HG03575 (cell line): ENCODE data around the gene PRSS48.
"Not testable (repeated sequence)": the region's sequence is repeated elsewhere in the genome, so short reads cannot be mapped to it uniquely, and the experiment has no call there.

ENCODE experiments used
- ATAC-seq: cut with Tn5 transposase; IDR thresholded peaks from one replicate; pipeline ENCODE4 v1.9.1; 2021; ENCODE audit not compliant: unreplicated experiment, insufficient number of reproducible peaks, low FRiP score; ENCODE audit errors: extremely low read depth

Gene PRSS48

DNA sequence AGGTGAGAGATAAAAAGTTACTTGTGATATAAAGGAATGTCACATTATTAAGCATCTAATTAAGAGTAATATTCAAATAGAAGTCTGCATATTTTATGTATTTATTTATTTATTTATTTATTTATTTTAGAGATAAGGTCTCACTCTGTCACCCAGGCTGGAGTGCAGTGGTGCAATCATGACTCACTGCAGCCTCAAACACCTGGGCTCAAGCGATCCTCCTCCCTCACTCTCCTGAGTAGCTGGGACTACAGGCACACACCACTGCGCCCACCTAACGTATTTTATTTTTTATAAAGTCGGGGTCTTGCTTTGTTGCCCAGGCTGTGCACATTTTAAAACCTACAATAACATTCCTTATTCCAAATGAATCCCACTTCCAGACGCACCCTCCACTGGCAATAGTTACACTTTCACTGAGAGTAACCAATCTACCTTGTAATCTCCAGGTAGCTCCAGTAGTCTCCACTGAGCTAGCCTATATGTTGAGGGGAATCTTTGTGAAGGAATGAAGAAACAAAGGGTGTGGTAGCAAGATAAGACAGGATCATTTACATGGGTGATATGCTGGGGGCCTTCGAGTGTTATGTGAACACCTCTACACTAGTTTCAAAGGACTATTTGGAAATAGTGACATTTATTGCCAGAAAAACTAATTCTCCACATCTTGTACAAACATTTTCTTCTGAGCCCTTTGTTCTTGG is 36.5 kb downstream of the PRSS48 start:
- no peak for ATAC-seq

DNA sequence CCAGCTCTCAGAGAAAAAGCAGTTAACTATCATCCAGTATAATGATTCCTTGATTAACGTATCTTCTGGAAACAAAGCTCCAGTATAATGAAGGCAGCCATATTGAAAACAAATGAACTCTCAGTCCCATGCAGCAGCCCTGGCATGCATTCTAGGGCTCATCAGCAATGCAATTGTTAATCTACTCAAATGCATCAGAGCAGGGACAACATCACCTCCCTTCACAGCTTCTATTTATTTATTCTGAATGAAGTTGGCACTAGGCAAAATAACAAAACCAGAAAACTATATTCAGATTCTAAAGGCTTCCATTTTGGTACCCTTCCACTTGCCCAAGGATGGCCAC is 37.0 kb downstream of the PRSS48 start:
- no peak for ATAC-seq

DNA sequence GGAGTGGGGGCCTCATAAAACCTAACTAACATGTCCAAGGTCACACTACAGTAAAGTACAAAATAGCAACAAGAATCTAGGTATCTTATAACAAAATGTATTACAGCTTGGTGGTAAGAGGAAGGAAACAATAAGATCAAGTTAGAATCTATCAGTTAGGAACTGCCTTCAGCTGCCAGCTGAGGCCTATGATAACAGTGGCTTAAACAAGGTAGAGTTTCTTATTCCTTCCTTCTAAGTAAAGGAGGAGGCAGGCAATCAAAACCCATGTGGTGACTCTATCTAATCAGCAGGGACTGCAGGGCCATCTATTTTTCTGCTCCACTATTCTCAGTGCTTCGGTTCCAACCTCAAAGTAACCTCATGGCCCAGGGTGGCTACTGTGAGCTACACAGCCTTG is 37.5 kb downstream of the PRSS48 start:
- no peak for ATAC-seq

DNA sequence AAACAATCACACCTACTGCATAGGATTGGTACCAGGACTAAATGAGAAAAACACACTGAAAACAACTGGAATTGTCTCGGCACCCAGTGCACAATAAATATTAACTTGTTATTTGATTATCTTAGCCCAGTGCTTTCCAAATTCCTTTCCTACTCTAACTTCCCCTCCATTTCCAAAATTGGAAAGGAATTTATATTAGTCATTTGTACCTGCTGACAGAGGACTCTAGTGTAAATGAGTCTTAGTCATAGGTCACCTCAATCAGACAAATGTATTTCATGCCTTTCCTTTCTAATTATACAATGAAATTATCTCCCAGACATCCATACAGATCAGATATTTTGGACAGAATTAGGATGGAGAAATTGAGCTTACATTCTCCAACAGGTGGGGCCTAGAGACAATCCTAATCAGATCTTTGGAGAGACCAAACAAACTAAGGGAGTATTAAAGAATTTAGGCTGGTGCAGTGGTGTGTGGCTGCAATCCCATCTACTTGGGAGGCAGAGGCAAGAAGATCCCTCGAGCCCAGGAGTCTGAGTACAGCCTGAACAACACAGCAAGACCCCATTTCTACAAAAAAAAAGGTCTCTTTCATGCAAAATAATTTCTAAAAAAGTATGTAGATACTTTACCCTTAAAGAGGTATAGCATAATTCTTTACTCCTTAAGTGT is 38.4 kb downstream of the PRSS48 start:
- ATAC-seq, result no peak

DNA sequence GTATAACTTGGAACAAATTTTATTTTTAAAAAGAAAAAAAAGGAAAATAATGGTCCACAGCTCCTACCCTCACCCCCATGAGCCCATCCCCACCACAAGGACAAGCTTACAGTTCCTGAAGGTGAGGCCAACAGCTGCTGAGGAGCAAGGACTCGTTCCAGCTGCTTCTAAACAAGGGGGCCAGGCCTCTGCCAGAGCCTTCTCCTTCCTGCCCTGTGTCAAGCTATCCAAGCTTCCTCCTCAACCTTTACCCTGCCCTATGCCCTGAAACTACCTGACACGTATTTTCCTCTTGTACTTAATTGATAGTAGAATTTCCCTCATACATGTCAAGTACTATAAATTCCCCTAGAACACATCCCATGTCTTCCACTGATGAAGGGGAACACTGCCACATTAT is 39.7 kb downstream of the PRSS48 start:
- no peak for ATAC-seq

DNA sequence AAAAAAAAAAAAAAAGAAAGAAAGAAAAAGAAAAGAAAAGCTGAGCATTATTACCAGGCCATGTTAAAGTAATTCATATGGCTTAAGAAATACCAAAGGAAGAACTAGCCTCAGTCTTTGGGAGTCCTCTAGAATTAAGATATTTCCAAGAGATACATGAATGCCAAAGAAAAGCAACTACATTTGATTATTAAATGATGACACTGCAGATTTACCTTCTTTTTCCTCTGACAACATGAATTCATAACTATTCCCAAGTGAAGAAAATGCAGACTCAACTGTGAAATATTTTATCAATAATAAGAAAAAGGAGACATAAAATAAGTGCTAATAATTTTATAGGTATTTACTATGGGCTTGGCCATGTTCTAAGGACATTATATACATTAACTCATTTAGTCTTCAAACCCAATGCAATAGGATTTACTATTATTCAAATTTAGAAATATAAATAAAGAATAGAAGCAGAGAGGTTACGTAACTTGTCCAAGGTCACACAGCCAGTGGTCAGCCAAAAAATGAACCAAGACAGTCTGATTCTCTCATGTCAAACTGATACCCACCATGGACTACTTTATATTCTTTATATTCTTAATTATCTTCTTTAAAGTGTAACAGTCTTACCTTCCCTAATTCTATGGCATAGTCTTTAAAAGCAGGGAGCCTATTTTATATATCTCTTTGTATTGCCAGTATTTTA is 41.5 kb downstream of the PRSS48 start:
- ATAC-seq, result no peak

DNA sequence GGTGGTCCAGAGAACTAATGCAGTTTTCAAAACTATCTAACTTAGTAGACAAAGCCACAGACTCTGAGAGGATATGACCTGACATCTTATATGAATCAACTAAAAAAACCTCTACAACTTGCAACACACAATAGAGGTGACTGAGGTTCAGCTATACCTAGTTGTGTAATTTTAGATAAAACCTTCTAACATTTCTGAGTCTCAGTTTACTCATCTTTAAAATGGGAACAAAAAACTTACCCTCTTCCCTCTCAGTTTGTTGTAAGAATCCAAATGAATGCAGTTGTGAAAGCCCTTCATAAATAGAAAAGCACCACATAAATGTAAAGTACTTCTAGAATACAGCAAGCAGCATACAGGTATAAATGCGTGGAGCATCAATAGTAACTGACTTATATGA is 42.5 kb downstream of the PRSS48 start:
- ATAC-seq, result no peak

DNA sequence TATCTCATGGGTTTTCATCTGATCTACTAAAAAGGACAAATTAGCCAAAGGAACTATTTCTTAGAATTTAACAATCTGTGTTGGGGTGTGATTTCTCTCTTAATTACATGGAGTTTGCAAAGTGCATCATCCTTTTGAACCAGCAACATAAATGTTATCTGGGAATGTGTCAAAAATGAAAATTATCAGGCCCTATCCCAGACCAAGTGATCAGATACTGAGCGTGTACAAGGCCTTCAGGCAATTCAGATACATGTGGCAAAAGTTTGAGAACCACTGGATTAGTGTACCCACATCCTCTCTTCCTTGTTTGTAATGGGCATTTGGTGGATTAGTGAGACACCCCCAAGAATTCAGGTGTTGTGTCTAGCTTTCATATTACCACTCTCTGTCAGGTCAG is 44.6 kb downstream of the PRSS48 start:
- ATAC-seq, result no peak

DNA sequence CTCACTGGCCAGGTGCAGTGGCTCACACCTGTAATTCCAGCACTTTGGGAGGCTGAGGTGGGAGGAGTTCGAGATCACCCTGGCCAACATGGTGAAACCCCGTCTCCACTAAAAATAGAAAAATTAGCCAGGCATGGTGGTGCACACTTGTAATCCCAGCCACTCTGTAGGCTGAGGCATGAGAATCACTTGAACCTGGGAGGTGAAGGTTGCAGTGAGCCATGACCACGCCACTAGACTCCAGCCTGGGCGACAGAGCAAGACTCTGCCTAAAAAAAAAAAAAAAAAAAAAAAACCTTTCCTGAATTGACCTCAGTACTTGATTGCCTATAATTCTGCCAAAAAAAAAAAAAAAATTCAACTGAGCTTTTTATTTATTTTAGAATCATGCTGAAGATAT is 45.2 kb downstream of the PRSS48 start:
- ATAC-seq, result not testable (repeated sequence)

DNA sequence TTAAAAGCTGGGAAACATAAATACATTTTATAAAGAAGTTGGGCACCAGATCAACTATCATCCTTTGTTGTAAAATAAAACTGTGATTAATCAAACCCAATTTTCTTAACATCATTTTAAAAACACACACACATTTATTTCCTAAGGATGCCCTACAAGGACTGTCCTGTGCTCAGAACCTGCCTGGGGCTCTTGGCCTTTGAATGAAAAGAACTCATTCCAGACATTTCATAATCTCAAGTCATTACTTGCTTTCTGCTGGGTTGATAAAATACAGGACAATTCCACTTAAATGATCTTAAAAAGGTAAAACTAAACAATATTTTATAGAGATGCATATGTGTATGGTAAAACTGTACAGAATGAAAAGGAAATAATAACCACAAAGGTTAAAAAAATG is 45.6 kb downstream of the PRSS48 start:
- no peak for ATAC-seq

DNA sequence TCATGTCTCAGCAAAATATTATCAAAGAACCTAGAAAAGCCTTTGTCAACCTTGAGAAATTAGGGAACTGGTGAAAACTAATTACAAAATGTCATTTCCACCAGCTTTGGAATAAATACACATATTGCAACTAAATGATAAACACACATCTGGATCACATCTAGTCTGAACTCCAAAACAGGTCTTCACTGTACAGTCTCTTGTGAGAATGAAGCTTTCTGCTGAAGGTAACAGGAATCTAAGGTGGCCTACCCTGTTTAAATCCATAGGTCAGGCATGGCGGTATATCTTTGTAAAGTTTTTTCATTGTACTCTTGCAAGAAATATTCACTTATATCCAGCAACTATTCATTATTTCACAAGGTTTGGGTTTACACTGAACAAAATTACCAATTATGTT is 46.7 kb downstream of the PRSS48 start:
- ATAC-seq, result no peak

DNA sequence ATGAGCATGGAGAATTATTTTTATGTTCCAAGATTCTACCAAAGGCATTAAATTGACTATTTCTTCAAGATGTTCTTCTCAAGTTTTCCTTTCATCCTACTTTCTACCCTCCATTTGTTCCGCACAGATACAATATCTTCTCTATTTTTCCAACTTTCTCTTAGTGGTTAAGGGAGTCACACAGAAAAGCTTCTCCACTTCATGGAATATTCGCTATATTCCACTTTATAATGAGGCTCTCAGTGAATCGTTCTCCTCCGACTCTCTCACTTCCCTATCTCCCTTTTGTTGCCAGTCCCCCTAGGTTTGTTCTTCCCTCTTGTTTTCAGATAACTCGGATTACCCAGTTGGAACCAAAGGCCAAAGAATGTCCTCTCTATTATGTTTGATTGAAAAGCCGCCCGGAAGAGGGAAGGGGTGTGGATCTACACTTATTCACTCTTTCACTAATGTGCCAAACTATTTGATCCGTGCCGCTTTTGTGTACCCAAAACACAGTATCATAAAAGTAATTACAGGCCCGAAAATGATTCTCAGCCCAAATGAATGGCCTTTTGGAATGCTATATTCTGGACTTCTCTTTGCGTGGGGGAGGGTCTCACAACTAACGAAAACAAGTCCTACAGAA is 47.3 kb downstream of the PRSS48 start:
- no peak for ATAC-seq

DNA sequence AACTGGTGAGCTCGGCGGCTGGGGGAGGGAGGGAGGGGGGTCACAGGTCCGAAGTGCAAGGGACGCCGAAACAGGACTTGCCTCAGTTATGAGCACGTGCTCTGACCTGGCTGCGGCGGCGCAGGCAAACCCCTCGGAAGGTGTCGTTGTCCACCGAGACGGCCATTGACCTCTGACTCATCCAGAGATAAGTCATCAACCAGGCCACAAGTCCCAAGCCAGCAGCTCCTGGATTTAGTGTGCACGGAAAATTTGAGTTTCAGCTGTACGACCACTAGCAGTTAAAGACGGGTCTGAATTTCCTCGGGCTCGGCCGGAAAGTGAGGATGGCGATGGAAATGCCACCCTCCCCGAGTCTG is 47.8 kb downstream of the PRSS48 start:
- no peak for ATAC-seq

DNA sequence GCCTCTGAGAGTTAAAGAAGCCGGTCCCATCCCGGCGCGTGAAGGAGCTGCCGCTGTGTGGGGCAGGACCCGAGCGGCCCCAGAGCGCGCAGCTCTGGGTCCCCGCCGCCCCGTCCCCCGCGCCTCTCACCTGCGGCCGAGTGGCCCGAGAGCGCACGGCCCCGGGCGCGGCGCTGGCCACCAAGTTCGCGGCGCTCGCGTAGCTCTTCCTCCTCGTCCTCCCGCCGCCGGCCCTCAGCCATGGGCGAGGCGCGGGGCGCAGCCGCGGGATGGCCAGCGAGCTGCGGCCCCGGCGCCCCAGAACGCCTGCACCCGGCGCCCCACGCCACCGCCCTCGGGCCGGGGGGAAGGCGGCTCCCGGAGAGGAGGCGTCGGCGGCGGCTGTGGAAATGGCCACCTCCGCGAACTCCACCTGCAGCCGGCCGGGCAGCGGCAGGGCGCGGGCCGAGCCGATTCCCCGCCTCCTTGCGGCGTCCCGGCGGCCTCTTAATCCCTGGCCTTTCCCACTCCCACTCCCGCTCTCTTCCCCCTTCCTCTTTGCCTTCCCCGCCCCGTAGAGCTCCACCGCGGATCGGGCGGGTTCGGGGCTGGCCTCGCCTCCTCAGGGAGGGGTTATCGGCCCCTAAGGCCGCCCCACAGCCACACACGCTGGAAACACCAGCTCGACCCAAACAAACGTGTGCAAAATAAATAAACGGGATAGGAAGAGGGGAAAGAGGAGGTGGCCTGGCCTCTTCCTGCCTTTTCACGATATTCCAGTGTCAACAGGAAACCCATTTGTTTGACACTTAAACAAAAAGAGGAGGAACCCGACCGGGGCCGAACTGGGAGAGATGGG is 48.4 kb downstream of the PRSS48 start, which contains the start of gene SH3D19:
TSS of gene SH3D19 (minus strand) at position 495 of the 838 bp plus-strand sequence. CDS start at position 242, 253 bp downstream.
- no peak for ATAC-seq

DNA sequence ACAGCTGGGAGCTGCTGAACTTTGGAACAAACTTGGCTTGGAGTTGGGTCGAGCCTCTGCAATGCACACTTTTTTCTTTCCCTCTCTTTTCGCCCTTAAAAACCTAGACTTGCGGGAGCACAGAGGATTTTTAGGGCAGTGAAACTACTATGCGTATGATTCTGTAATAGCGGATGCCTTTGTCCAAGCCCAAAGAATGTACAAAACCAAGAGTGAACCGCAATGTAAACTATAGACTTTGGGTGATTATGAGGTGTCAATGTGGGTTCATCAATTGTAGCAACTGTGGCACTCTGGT is 48.9 kb downstream of the PRSS48 start:
- ATAC-seq, result no peak

DNA sequence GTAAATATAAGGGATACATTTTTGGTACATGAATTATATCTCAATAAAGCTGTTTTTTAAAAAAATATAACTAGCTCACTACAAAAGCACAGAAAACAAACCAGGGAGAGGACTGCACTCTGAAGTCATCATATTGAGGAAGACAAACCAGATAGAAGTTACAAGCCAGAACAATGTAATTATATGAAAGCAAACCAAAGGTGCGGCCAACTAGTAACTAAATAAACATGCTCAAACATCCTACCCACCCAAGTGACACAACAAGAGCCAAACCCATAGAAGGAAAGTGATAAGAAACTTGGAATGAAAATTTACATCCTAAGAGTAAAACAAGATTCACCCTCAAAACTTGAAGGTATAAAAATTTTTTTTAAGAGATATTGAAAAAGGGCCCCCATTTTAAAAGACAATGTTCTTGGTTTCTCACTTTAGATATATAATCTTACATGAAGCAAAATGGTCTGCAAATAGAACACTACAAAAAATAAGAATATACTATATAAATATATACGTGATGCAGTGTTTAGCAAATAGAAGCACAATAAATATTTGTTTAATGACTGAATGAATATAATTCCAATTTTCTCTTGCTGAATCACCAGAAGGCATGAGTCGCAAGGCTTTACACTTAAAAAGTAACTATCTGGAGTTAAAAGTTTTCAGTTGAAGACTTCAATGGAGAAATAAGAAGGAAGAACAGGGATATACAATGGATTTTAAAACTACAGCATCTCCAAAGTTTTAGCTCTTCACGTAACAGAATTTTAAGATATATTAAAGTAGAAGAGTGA is 52.5 kb downstream of the PRSS48 start:
- no peak for ATAC-seq

DNA sequence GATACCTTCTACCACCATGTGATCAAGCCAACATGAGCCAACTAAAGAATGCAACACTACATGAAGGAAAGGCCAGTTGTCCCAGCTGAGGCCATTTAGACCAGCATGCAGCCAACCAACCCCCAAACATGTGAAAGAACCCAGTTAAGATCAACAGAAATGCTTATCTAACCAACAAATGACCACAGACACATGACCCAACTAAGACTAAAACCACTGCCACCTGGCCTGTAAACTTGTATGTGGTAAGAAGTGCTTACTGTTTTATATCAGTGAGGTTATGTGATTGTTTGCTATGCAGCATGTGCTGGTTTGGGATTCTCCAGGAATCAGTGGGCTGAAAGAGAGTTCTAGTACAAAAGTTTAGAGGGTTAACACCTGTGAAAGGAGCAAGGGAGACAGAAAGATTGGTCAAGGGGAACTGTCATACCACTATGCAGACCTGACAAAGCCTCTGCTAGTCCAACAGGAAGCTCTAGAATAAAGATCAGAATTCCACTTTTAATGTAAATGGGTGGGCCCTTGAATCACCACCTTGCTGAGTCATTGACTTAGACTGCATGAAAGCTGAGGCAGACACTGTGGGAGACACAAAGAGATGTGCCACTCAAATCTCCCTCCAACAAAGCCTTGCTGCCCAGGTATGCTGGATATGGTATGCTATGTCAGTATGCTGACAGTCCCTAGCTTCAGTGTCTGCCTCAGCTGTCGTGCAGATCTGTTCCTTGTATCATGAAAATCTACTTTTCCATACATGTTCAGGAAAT is 54.5 kb downstream of the PRSS48 start:
- ATAC-seq, result no peak

DNA sequence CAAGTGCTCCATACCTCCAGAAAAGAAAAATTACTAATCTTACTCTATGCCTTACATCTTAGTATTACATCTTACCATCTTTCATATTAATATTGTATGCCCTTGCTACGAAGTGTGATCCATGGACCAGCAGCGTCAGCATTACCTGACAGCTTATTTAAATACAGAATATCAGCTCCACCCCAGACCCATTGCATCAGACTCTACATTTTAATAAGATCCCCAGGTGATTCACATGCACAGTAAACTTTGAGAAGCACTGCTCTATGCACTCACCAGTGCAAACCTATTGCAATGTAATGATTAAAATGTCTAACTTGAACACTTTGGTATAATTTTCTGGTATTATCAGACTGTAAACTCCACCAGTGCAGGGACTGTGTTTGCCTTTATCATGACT is 62.5 kb downstream of the PRSS48 start:
- no peak for ATAC-seq
